GM23338 (cell line): Measurements from ENCODE around the gene DOCK6. TPM values are rescaled to one million over a fixed set of nuclear protein-coding genes. Genes with fewer than 3 reads are reported as not detected.

ENCODE experiments used
- ATAC-seq: fragments of 200-7000 bp; cut with Tn5 transposase; 3 replicates; pipeline ENCODE4 v1.9.1; 2020
- DNase-seq: peaks from one replicate; pipeline ENCODE4 v3.0.0-alpha.2; 2015; ENCODE audit warnings: low spot score
- H2AFZ ChIP-seq: fragments of 200-600 bp; sonication (generic); 2 replicates; pipeline ENCODE4 v1.8.0; 2016; ENCODE audit warnings: antibody characterized with exemption, mild to moderate bottlenecking, moderate library complexity
- H3F3A ChIP-seq: fragments of 200-600 bp; sonication (generic); replicated peaks from 2 replicates; pipeline ENCODE4 v1.8.0; 2017; ENCODE audit warnings: antibody characterized with exemption, mixed run types, low read depth
- H3K27ac ChIP-seq: fragments of 200-600 bp; sonication (generic); 2 replicates; pipeline ENCODE4 v1.6.1; 2016; ENCODE audit warnings: low read depth
- H3K27me3 ChIP-seq: fragments of 200-600 bp; sonication (generic); 2 replicates; pipeline ENCODE4 v1.8.0; 2016; ENCODE audit warnings: mild to moderate bottlenecking, mixed run types, moderate library complexity; ENCODE audit not compliant: insufficient read depth
- H3K36me3 ChIP-seq: fragments of 200-600 bp; sonication (generic); 2 replicates; pipeline ENCODE4 v1.8.0; 2016; ENCODE audit warnings: mild to moderate bottlenecking; ENCODE audit not compliant: insufficient read depth
- H3K4me1 ChIP-seq: fragments of 200-600 bp; sonication (generic); 2 replicates; pipeline ENCODE4 v1.8.0; 2016; ENCODE audit warnings: mild to moderate bottlenecking, moderate library complexity; ENCODE audit not compliant: insufficient read depth
- H3K4me2 ChIP-seq: fragments of 200-600 bp; sonication (generic); 2 replicates; pipeline ENCODE4 v1.7.1; 2017; ENCODE audit warnings: mixed run types
- H3K4me3 ChIP-seq: fragments of 200-600 bp; sonication (generic); 2 replicates; pipeline ENCODE4 v1.6.1; 2016; ENCODE audit warnings: mixed run types
- H3K79me2 ChIP-seq: fragments of 200-600 bp; sonication (generic); replicated peaks from 2 replicates; pipeline ENCODE4 v1.8.0; 2017; ENCODE audit warnings: mild to moderate bottlenecking; ENCODE audit not compliant: insufficient read depth
- H3K9me2 ChIP-seq: fragments of 200-600 bp; sonication (generic); 2 replicates; pipeline ENCODE4 v1.8.0; 2017; ENCODE audit not compliant: insufficient read depth
- H4K20me1 ChIP-seq: fragments of 200-600 bp; sonication (generic); replicated peaks from 2 replicates; pipeline ENCODE4 v1.8.0; 2017; ENCODE audit warnings: mild to moderate bottlenecking; ENCODE audit not compliant: insufficient read depth
- H3K27ac Mint-ChIP-seq: 2 replicates; pipeline ENCODE4 v1.8.0; 2020; ENCODE audit warnings: inconsistent platforms, mild to moderate bottlenecking, moderate library complexity, mixed read lengths
- H3K27me3 Mint-ChIP-seq: 3 replicates; pipeline ENCODE4 v1.8.0; 2022; ENCODE audit warnings: low read depth, mild to moderate bottlenecking, moderate library complexity, mixed read lengths, inconsistent platforms; ENCODE audit not compliant: insufficient read depth, poor library complexity
- H3K36me3 Mint-ChIP-seq: 3 replicates; pipeline ENCODE4 v1.8.0; 2021; ENCODE audit warnings: low read depth, mild to moderate bottlenecking, inconsistent platforms, moderate library complexity, mixed read lengths
- H3K4me1 Mint-ChIP-seq: 3 replicates; pipeline ENCODE4 v1.8.0; 2020; ENCODE audit warnings: mild to moderate bottlenecking, inconsistent platforms, mixed read lengths
- H3K4me3 Mint-ChIP-seq: 3 replicates; pipeline ENCODE4 v1.8.0; 2021; ENCODE audit warnings: moderate library complexity, mild to moderate bottlenecking, inconsistent platforms, mixed read lengths
- H3K9me3 Mint-ChIP-seq: 3 replicates; pipeline ENCODE4 v1.8.0; 2020; ENCODE audit warnings: moderate library complexity, mild to moderate bottlenecking, inconsistent platforms, mixed read lengths
- CREB1 ChIP-seq: fragments of 250-450 bp; sonication (Bioruptor Pico); IDR thresholded peaks from 2 replicates; pipeline ENCODE4 v1.5.0; 2020; ENCODE audit warnings: low read depth, mild to moderate bottlenecking, moderate library complexity
- CTCF ChIP-seq, 2 experiments: fragments of 200-600 bp in 1 of 2; sonication (generic) in 1 of 2; conservative IDR thresholded peaks; 2 replicates each; pipeline versions ENCODE4 v1.5.1 to v1.6.1; 2016 to 2017; ENCODE audit warnings: antibody characterized with exemption in 2 of 2, low read depth in 2 of 2, mild to moderate bottlenecking in 2 of 2, moderate library complexity in 1 of 2
- EZH2 ChIP-seq: fragments of 200-600 bp; sonication (generic); IDR thresholded peaks from one replicate; pipeline ENCODE4 v1.8.0; 2017; ENCODE audit warnings: antibody characterized with exemption, mild to moderate bottlenecking, low read depth; ENCODE audit not compliant: unreplicated experiment
- EZH2phosphoT487 ChIP-seq: fragments of 200-600 bp; sonication (generic); IDR thresholded peaks from one replicate; pipeline ENCODE4 v1.8.1; 2018; ENCODE audit warnings: antibody characterized with exemption; ENCODE audit not compliant: unreplicated experiment
- JUNB ChIP-seq: IDR thresholded peaks from one replicate; pipeline ENCODE4 v1.6.1; 2016; ENCODE audit warnings: antibody characterized with exemption; ENCODE audit not compliant: unreplicated experiment
- NANOG ChIP-seq: IDR thresholded peaks from 2 replicates; pipeline ENCODE4 v1.6.1; 2016; ENCODE audit warnings: antibody characterized with exemption, borderline replicate concordance
- POLR2AphosphoS5 ChIP-seq: IDR thresholded peaks from 2 replicates; pipeline ENCODE4 v1.6.1; 2016; ENCODE audit warnings: antibody characterized with exemption, low read depth
- REST ChIP-seq: IDR thresholded peaks from one replicate; pipeline ENCODE4 v1.6.1; 2018; ENCODE audit warnings: antibody characterized with exemption; ENCODE audit not compliant: unreplicated experiment
- STAT1 ChIP-seq: IDR thresholded peaks from one replicate; pipeline ENCODE4 v1.6.1; 2016; ENCODE audit warnings: antibody characterized with exemption; ENCODE audit not compliant: unreplicated experiment
- ZNF114 ChIP-seq: fragments of 250-450 bp; sonication (Bioruptor Pico); IDR thresholded peaks from 2 replicates; pipeline ENCODE4 v1.5.0; 2020; ENCODE audit warnings: mild to moderate bottlenecking, moderate library complexity
- ZNF331 ChIP-seq: fragments of 250-450 bp; sonication (Bioruptor Pico); IDR thresholded peaks from 2 replicates; pipeline ENCODE4 v1.5.0; 2020; ENCODE audit warnings: low read depth, mild to moderate bottlenecking, moderate library complexity
- polyA plus RNA-seq: library from polyadenylated mRNA; unstranded; fragments of >200 nt; fragmentation: Nextera tagmentation; extraction: Ambion mirVana; gene quantifications from 2 replicates; pipeline ENCODE4 v1.2.1, GENCODE V29; 2016
- total RNA-seq: library from RNA; depleted of rRNA; stranded (reverse); fragments of >200 nt; shearing (Covaris generic); gene quantifications from 2 replicates; pipeline ENCODE4 v1.2.3, GENCODE V29; 2014
- TF ChIP-seq, protein P1 (sequence below): fragments of 250-450 bp; sonication (Bioruptor Pico); IDR thresholded peaks from 2 replicates; pipeline ENCODE4 v1.5.0; 2020; ENCODE audit warnings: mild to moderate bottlenecking, moderate library complexity
- TF ChIP-seq, protein P2 (sequence below): IDR thresholded peaks from 2 replicates; pipeline ENCODE4 v1.6.1; 2016; ENCODE audit warnings: antibody characterized with exemption

The DOCK6 gene
- total and polyA plus RNA-seq, 2 experiments from 2014 or later, result 34.6 to 49.0 TPM

GRCh38 chr19:11296264-11296663 lies 33.9 kb upstream of the DOCK6 start:
- ATAC-seq (no peak), DNase-seq (no peak)
- Mint-ChIP-seq H3K9me3 (no peaks in the 10 kb centered on the region), H3K27me3 (peaks cover 8% of the 10 kb centered on the region), H3K4me1 (peaks cover 6% of the 10 kb centered on the region; the same call in 2 of the 3 replicates), H3K36me3 (no peaks in the 10 kb centered on the region), H3K27ac (no peak overlapping the region), H3K4me3 (no peak overlapping the region)
- no peak overlapping the region for H3K27ac ChIP-seq
- no peaks in the 10 kb centered on the region for H3K79me2 ChIP-seq
- no peak overlapping the region for H3K4me2 ChIP-seq
- H3F3A ChIP-seq, result no peaks in the 10 kb centered on the region
- no peaks in the 10 kb centered on the region for H3K9me2 ChIP-seq
- H4K20me1 ChIP-seq, result no peaks in the 10 kb centered on the region
- H3K4me1 ChIP-seq, result peaks cover 3% of the 10 kb centered on the region
- H3K36me3 ChIP-seq, result no peaks in the 10 kb centered on the region
- H3K27me3 ChIP-seq, result no peaks in the 10 kb centered on the region
- no peak for TF ChIP-seq EZH2phosphoT487
- no peak for TF ChIP-seq CTCF (conservative IDR thresholded peaks at IDR 0.05; ENCODE audit: low read depth in 2 of 2)
- TF ChIP-seq JUNB, result no peak
- TF ChIP-seq, protein P1, sequence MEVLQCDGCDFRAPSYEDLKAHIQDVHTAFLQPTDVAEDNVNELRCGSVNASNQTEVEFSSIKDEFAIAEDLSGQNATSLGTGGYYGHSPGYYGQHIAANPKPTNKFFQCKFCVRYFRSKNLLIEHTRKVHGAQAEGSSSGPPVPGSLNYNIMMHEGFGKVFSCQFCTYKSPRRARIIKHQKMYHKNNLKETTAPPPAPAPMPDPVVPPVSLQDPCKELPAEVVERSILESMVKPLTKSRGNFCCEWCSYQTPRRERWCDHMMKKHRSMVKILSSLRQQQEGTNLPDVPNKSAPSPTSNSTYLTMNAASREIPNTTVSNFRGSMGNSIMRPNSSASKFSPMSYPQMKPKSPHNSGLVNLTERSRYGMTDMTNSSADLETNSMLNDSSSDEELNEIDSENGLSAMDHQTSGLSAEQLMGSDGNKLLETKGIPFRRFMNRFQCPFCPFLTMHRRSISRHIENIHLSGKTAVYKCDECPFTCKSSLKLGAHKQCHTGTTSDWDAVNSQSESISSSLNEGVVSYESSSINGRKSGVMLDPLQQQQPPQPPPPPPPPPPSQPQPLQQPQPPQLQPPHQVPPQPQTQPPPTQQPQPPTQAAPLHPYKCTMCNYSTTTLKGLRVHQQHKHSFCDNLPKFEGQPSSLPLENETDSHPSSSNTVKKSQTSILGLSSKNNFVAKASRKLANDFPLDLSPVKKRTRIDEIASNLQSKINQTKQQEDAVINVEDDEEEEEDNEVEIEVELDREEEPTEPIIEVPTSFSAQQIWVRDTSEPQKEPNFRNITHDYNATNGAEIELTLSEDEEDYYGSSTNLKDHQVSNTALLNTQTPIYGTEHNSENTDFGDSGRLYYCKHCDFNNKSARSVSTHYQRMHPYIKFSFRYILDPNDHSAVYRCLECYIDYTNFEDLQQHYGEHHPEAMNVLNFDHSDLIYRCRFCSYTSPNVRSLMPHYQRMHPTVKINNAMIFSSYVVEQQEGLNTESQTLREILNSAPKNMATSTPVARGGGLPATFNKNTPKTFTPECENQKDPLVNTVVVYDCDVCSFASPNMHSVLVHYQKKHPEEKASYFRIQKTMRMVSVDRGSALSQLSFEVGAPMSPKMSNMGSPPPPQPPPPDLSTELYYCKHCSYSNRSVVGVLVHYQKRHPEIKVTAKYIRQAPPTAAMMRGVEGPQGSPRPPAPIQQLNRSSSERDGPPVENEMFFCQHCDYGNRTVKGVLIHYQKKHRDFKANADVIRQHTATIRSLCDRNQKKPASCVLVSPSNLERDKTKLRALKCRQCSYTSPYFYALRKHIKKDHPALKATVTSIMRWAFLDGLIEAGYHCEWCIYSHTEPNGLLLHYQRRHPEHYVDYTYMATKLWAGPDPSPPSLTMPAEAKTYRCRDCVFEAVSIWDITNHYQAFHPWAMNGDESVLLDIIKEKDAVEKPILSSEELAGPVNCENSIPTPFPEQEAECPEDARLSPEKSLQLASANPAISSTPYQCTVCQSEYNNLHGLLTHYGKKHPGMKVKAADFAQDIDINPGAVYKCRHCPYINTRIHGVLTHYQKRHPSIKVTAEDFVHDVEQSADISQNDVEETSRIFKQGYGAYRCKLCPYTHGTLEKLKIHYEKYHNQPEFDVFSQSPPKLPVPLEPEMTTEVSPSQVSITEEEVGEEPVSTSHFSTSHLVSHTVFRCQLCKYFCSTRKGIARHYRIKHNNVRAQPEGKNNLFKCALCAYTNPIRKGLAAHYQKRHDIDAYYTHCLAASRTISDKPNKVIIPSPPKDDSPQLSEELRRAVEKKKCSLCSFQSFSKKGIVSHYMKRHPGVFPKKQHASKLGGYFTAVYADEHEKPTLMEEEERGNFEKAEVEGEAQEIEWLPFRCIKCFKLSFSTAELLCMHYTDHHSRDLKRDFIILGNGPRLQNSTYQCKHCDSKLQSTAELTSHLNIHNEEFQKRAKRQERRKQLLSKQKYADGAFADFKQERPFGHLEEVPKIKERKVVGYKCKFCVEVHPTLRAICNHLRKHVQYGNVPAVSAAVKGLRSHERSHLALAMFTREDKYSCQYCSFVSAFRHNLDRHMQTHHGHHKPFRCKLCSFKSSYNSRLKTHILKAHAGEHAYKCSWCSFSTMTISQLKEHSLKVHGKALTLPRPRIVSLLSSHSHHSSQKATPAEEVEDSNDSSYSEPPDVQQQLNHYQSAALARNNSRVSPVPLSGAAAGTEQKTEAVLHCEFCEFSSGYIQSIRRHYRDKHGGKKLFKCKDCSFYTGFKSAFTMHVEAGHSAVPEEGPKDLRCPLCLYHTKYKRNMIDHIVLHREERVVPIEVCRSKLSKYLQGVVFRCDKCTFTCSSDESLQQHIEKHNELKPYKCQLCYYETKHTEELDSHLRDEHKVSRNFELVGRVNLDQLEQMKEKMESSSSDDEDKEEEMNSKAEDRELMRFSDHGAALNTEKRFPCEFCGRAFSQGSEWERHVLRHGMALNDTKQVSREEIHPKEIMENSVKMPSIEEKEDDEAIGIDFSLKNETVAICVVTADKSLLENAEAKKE, result no peak
- TF ChIP-seq ZNF331 (CRISPR knock-in tag), result no peak
- TF ChIP-seq CREB1 (CRISPR knock-in tag), result no peak
- TF ChIP-seq NANOG, result no peak
- TF ChIP-seq EZH2, result no peak
- TF ChIP-seq REST, result no peak
- no peak for TF ChIP-seq STAT1
- TF ChIP-seq ZNF114 (CRISPR knock-in tag), result no peak
- TF ChIP-seq POLR2AphosphoS5, result no peak
- TF ChIP-seq, protein P2, sequence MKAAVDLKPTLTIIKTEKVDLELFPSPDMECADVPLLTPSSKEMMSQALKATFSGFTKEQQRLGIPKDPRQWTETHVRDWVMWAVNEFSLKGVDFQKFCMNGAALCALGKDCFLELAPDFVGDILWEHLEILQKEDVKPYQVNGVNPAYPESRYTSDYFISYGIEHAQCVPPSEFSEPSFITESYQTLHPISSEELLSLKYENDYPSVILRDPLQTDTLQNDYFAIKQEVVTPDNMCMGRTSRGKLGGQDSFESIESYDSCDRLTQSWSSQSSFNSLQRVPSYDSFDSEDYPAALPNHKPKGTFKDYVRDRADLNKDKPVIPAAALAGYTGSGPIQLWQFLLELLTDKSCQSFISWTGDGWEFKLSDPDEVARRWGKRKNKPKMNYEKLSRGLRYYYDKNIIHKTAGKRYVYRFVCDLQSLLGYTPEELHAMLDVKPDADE, result no peak
- no peak overlapping the region for H3K4me3 ChIP-seq
- H2AFZ ChIP-seq, result peak overlapping the region; percentile 63; the same call in 1 of the 2 replicates
